Hepatocyte (in vitro differentiated cells): ENCODE data around the gene GLIS2.

Experiments used
- CTCF ChIP-seq: fragments of 200-600 bp; sonication (generic); IDR thresholded peaks from 2 replicates; pipeline ENCODE4 v1.5.1; 2016; ENCODE audit warnings: antibody characterized with exemption, mild to moderate bottlenecking; ENCODE audit not compliant: poor library complexity
- EZH2 ChIP-seq: fragments of 200-600 bp; sonication (generic); IDR thresholded peaks from 2 replicates; pipeline ENCODE4 v1.6.1; 2016; ENCODE audit warnings: antibody characterized with exemption, mild to moderate bottlenecking, borderline replicate concordance
- EZH2phosphoT487 ChIP-seq: fragments of 200-600 bp; sonication (generic); IDR thresholded peaks from one replicate; pipeline ENCODE4 v1.6.1; 2018; ENCODE audit warnings: antibody characterized with exemption, mild to moderate bottlenecking, low read depth, moderate library complexity; ENCODE audit not compliant: unreplicated experiment, severe bottlenecking

- TF ChIP-seq CTCF, result no peak
- no peak for TF ChIP-seq EZH2
- no peak for TF ChIP-seq EZH2phosphoT487
Measured at GRCh38 chr16:4301177-4301576, 14.7 kb upstream of the GLIS2 start.
